ENCODE measurements around the gene GTPBP2.

- TF ChIP-seq EP300 (IDR thresholded peaks at IDR 0.05; ENCODE audit: borderline replicate concordance in 1 of 2, low read depth in 1 of 2, low read length in 1 of 2) (no peak), POLR2AphosphoS5 (IDR thresholded peaks at IDR 0.05; ENCODE audit: low read depth, low read length) (no peak), JUND (IDR thresholded peaks at IDR 0.05) (no peak), CTCF (IDR thresholded peaks at IDR 0.05) (no peak), RCOR1 (IDR thresholded peaks at IDR 0.05; ENCODE audit: low read length) (no peak), RAD21 (IDR thresholded peaks at IDR 0.05; ENCODE audit: low read length) (no peak), PBX3 (IDR thresholded peaks at IDR 0.05) (no peak), RFX5 (IDR thresholded peaks at IDR 0.05; ENCODE audit: low read length) (no peak)
These were observed 19.7 kb downstream of the GTPBP2 start for GRCh38 chr6:43609402-43609801.

Data from SK-N-SH (cell line).